VCaP (cell line): ENCODE measurements around the gene CEACAM16.

Experiments
- H3K27ac ChIP-seq: fragments of 450-650 bp; 2 replicates; pipeline ENCODE4 v1.5.1; 2017
- CTCF ChIP-seq: fragments of 450-650 bp; conservative IDR thresholded peaks from 2 replicates; pipeline ENCODE4 v1.5.1; 2017; ENCODE audit warnings: mild to moderate bottlenecking, moderate library complexity

CEACAM16 gene

GRCh38 chr19:44740351-44740824, 41.4 kb downstream of the CEACAM16 start:
- peak overlapping the region; percentile 87; the same call in 1 of the 2 replicates for H3K27ac ChIP-seq
- no peak for TF ChIP-seq CTCF

DNA sequence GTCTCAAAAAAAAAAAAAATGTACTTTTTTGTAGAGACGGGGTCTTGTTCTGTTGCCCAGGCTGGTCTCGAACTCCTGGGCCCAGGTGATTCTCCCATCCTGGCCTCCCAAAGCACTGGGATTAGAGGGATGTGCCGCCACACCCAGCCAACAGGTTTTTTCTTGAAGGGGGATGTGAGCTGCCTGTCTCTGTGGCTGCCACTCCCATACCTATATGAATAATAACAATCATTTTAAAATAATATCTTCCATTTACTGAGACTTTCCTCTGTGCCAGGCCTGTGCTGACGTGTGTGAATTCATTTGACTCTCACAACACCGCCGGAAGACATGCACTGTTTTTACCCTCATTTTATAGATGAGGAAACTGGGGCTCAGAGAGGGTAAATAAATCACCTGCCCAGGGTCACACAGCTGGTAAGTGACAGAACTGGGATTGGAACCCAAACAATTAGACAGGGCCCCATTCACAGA, 42.3 kb downstream of the CEACAM16 start:
- TF ChIP-seq CTCF: no peak
- H3K27ac ChIP-seq: peak overlapping the region; percentile 87

DNA sequence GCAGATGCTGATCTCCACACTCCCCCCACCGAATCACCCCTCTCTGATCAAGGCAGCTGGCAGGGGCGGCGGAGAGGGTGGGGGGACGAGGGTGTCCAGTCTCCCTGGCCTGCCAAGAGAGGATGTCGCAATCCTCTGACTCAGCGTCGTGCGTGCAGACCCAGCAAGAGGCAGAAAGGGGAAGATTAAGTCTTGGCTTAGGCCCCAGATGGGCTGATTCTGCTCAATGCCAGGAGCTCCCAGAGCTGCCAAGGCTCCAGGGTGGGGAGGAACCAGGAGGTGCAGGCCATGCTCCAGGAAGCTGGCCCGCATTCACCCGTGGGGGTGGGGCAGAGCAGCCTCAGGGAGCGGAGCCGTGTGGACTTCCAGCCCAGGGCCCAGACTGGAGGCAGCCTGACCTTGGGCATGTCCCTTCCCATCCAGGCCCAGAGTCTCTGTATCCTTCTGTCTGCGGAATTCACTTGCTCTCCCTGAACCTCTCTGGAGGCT, 42.9 kb downstream of the CEACAM16 start:
- TF ChIP-seq CTCF: no peak
- peak overlapping the region; percentile 87 for H3K27ac ChIP-seq

- no peak for TF ChIP-seq CTCF
- H3K27ac ChIP-seq: peak overlapping the region; percentile 87
Observed at GRCh38 chr19:44742330-44743061, 43.5 kb downstream of the CEACAM16 start.

DNA sequence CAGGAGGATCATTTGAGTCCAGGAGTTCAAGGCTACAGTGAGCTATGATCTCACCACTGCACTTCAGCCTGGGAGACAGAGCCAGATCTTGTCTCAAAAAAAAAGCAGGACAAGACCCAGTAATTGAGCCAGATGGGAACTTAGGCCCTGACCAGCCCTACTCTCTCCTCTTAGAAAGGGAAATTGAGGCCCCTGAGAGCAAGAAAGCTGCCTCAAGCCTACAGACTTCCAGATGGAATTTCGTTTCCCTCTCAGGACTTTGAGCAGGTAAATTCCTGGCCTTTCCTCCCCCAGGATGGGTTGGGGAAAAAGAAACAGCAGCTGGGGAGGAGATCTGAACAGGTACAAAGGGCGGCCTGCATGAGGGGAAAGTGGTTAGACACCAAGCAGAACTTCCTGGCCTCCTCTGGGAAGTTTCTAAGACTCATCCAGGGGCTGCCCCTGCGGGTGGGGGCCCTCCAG, 46.0 kb downstream of the CEACAM16 start:
- H3K27ac ChIP-seq: peak overlapping the region; percentile 13; the same call in 1 of the 2 replicates
- TF ChIP-seq CTCF: no peak

DNA sequence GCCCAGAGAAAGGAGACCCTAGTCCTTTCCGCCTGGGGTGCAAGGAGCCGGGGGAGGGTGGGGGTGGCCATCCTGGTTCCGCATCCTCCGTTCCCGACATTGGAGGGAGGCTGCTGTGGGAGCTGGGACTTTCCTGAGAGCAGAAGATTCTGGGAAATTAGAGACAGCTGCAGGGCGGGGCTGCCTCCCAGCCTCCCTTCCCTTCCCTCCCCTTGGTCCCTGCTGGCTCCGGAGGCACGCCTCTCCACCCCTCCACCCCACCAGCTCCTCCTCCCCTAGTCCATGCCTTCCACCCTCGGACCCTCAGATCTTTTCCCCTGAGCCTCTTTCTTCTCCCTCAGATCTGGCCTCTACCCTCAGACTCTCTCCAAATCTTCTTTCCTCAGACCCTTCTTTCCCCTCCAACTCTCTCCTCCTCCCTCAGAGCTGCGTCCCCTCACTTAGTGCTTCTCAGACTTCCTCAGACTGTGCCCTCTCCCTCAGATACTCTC, 46.4 kb downstream of the CEACAM16 start:
- peak overlapping the region; percentile 13; the same call in 1 of the 2 replicates for H3K27ac ChIP-seq
- TF ChIP-seq CTCF: no peak

GRCh38 chr19:44745887-44746600, 47.1 kb downstream of the CEACAM16 start:
- H3K27ac ChIP-seq: peak overlapping the region; percentile 96
- TF ChIP-seq CTCF: no peak
